ENCODE measurements around the gene CAPZA2. TPM values are rescaled to one million over a fixed set of nuclear protein-coding genes. Genes with fewer than 3 reads are reported as not detected.

The CAPZA2 gene
- total RNA-seq, 2 experiments from 2014 or later, result 152 to 155 TPM

- Mint-ChIP-seq H3K36me3 (ENCODE audit: low read depth) (no peaks in the 10 kb centered on the region), H3K4me1 (no peaks in the 10 kb centered on the region), H3K9me3 (no peaks in the 10 kb centered on the region), H3K27me3 (peaks cover 24% of the 10 kb centered on the region), H3K27ac (no peak overlapping the region), H3K4me3 (no peak overlapping the region)
- ChIA-PET POLR2A (no interaction called here), CTCF (no interaction called here)
- DNase-seq, result no peak
These were observed 24.8 kb upstream of the CAPZA2 start for GRCh38 chr7:116837586-116837985.

- H3K4me1 Mint-ChIP-seq, result peaks cover 6% of the 10 kb centered on the region
- H3K36me3 Mint-ChIP-seq (ENCODE audit: low read depth), result no peaks in the 10 kb centered on the region
- no peaks in the 10 kb centered on the region for H3K9me3 Mint-ChIP-seq
- no peak for DNase-seq
- ChIA-PET POLR2A (no interaction called here), CTCF (no interaction called here)
- peaks cover 31% of the 10 kb centered on the region for H3K27me3 Mint-ChIP-seq
- H3K4me3 Mint-ChIP-seq, result no peak overlapping the region
- H3K27ac Mint-ChIP-seq, result no peak overlapping the region
These were observed 22.1 kb upstream of the CAPZA2 start for GRCh38 chr7:116840256-116840655.

GRCh38 chr7:116842371-116842770, 20.0 kb upstream of the CAPZA2 start:
- DNase-seq, result no peak
- no peak overlapping the region for H3K4me3 Mint-ChIP-seq
- H3K36me3 Mint-ChIP-seq (ENCODE audit: low read depth), result no peaks in the 10 kb centered on the region
- no peak overlapping the region for H3K27ac Mint-ChIP-seq
- H3K27me3 Mint-ChIP-seq, result peaks cover 35% of the 10 kb centered on the region
- H3K9me3 Mint-ChIP-seq, result no peaks in the 10 kb centered on the region
- H3K4me1 Mint-ChIP-seq, result peaks cover 6% of the 10 kb centered on the region
- ChIA-PET POLR2A (no interaction called here), CTCF (no interaction called here)

- Mint-ChIP-seq H3K9me3 (no peaks in the 10 kb centered on the region), H3K36me3 (ENCODE audit: low read depth) (no peaks in the 10 kb centered on the region), H3K27ac (no peak overlapping the region), H3K27me3 (peaks cover 36% of the 10 kb centered on the region), H3K4me3 (no peak overlapping the region), H3K4me1 (peaks cover 6% of the 10 kb centered on the region)
- no peak for DNase-seq
- ChIA-PET CTCF (no interaction called here), POLR2A (no interaction called here)
These were observed 19.0 kb upstream of the CAPZA2 start for GRCh38 chr7:116843378-116843777.

GRCh38 chr7:116851175-116851574, 11.2 kb upstream of the CAPZA2 start:
- no peak for DNase-seq
- no peak overlapping the region for H3K27ac Mint-ChIP-seq
- H3K9me3 Mint-ChIP-seq, result no peaks in the 10 kb centered on the region
- H3K4me1 Mint-ChIP-seq, result no peaks in the 10 kb centered on the region
- no peak overlapping the region for H3K4me3 Mint-ChIP-seq
- no peaks in the 10 kb centered on the region for H3K36me3 Mint-ChIP-seq (ENCODE audit: low read depth)
- ChIA-PET POLR2A (no interaction called here), CTCF (no interaction called here)
- peaks cover 24% of the 10 kb centered on the region for H3K27me3 Mint-ChIP-seq

DNA sequence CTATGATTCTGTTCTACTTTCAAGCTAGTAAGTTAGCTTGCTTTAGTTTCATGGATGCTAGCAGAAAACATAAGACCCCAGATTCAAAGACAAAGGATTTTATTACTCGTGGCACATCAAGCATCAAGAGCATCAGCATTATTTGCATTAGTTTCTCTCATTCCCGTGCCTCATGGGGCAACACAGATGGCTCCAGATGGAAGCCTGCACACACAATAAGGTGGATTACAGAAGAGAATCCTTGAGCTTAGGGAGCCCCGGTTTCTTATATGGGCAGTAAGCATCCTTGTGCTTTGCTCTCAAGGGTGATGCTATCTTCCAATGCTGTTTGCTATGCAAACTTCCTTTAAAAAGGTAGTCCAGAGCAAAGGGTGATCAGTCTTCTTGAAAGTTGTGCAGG, 10.7 kb upstream of the CAPZA2 start:
- ChIA-PET CTCF (no interaction called here), POLR2A (no interaction called here)
- Mint-ChIP-seq H3K4me3 (no peak overlapping the region), H3K36me3 (ENCODE audit: low read depth) (no peaks in the 10 kb centered on the region), H3K9me3 (no peaks in the 10 kb centered on the region), H3K27ac (no peak overlapping the region), H3K4me1 (no peaks in the 10 kb centered on the region), H3K27me3 (peaks cover 22% of the 10 kb centered on the region)
- DNase-seq, result no peak

GRCh38 chr7:116854132-116854531, 8.3 kb upstream of the CAPZA2 start:
- Mint-ChIP-seq H3K36me3 (ENCODE audit: low read depth) (no peaks in the 10 kb centered on the region), H3K9me3 (no peaks in the 10 kb centered on the region), H3K4me1 (no peaks in the 10 kb centered on the region), H3K27ac (no peak overlapping the region), H3K27me3 (peaks cover 26% of the 10 kb centered on the region), H3K4me3 (no peak overlapping the region)
- ChIA-PET POLR2A (no interaction called here), CTCF (no interaction called here)
- no peak for DNase-seq

- POLR2A ChIA-PET, result no interaction called here
- CTCF ChIA-PET, result interaction anchor here (1.4 kb wide), 1 partner anchor 267 kb away, joined by 3 read pairs; no protein-coding TSS in a partner anchor
- Mint-ChIP-seq H3K4me3 (no peak overlapping the region), H3K27me3 (peaks cover 18% of the 10 kb centered on the region), H3K9me3 (no peaks in the 10 kb centered on the region), H3K36me3 (ENCODE audit: low read depth) (no peaks in the 10 kb centered on the region), H3K4me1 (peaks cover 11% of the 10 kb centered on the region), H3K27ac (no peak overlapping the region)
- no peak for DNase-seq
These were observed 5.3 kb upstream of the CAPZA2 start for GRCh38 chr7:116857052-116857451.

DNA sequence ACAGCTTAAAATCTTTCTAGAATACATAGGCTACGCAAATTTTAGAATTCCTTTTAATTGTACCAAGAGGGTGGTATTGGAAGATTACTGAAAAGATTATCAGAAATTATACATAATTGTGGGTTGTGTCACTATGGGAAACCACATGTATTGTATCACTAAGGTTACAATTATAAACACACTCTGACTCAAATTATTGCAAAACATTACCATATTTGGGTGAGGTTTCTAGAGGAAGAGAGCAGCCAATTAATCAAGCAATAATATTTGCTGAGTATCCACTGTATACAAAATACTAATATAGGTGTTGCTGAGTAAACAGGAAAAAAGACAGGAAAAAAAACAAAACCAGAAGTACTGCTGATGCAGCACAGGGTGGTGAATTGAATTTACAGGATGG, 3.1 kb upstream of the CAPZA2 start:
- POLR2A ChIA-PET, result no interaction called here
- Mint-ChIP-seq H3K4me3 (no peak overlapping the region), H3K36me3 (ENCODE audit: low read depth) (peaks cover 8% of the 10 kb centered on the region), H3K27me3 (peaks cover 16% of the 10 kb centered on the region), H3K4me1 (peaks cover 20% of the 10 kb centered on the region), H3K27ac (no peak overlapping the region), H3K9me3 (no peaks in the 10 kb centered on the region)
- CTCF ChIA-PET, result interaction anchor here (1.5 kb wide), 1 partner anchor 56 kb away, joined by 3 read pairs; no protein-coding TSS in a partner anchor
- DNase-seq, result no peak

DNA sequence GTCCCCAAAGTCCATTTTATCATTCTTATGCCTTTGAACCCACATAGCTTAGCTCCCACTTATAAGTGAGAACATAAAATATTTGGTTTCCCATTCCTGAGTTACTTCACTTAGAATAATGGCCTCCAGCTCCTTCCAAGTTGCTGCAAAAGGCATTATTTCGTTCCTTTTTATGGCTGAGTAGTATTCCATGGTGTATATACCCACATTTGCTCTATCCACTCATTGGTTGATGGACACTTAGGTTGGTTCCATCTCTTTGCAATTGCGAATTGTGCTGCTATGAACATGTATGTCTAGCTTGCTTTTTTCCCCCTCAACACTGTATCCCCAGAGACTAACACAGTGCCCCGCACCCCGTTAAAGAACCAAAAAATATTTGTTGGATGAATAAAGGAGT, 670 bp upstream of the CAPZA2 start:
- peak overlapping the region; percentile 37 for H3K27ac Mint-ChIP-seq
- peaks cover 12% of the 10 kb centered on the region for H3K27me3 Mint-ChIP-seq
- peaks cover 31% of the 10 kb centered on the region for H3K4me1 Mint-ChIP-seq
- CTCF ChIA-PET, result no interaction called here
- no peak for DNase-seq
- peaks cover 10% of the 10 kb centered on the region for H3K36me3 Mint-ChIP-seq (ENCODE audit: low read depth)
- peak overlapping the region; percentile 97 for H3K4me3 Mint-ChIP-seq
- no peaks in the 10 kb centered on the region for H3K9me3 Mint-ChIP-seq
- POLR2A ChIA-PET, result interaction anchor here (4.4 kb wide), 1 partner anchor 92 kb away, joined by 18 read pairs; the partner anchor contains the start of gene ST7

DNA sequence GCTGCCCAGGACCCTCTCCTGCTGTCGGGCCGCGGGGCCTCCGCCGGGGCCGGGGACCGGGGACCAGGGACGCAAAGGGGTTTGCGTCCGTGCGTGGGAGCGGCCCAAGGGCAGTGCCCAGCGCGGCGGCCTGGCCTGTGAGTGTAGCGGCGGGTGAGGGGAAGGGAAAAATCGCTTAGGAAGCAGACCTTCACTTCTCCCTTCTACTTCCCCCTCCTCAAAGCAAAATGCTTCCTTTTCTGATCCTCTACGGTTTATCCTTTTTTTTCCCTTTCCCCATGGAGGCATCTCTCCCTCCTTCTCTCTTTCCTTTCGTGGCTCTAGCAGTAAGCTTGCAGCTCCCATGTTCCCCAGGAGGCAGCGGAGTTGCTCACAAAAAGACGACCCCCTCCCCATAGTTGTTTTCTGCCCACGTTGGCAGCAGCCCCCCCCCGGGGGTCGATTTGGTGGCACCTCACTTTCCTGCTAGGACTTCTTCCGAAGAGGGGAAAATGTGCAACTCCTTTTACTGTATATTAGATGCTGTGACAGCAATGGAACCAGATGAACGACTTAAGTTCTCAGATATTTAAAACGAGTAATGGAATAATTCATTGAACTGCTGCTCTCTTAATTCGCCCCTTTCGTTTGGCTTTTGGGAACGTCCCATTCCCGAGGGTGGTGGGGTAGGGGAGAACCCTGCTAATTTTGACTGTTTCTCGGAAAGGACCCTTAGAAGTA, 724 bp downstream of the CAPZA2 start:
- no peaks in the 10 kb centered on the region for H3K9me3 Mint-ChIP-seq
- CTCF ChIA-PET, result interaction anchor here (1.3 kb wide), 1 partner anchor 91 kb away, joined by 3 read pairs; no protein-coding TSS in a partner anchor
- POLR2A ChIA-PET, result interaction anchor here (0.6 to 4.4 kb wide), 2 partner anchors 10 to 90 kb away, joined by 3 to 18 read pairs; partner anchors contain the start of gene ST7
- H3K27ac Mint-ChIP-seq, result peak overlapping the region; percentile 93
- peak; percentile 22 for DNase-seq
- peaks cover 39% of the 10 kb centered on the region for H3K4me1 Mint-ChIP-seq
- H3K27me3 Mint-ChIP-seq, result peaks cover 7% of the 10 kb centered on the region
- H3K36me3 Mint-ChIP-seq (ENCODE audit: low read depth), result peaks cover 14% of the 10 kb centered on the region
- peak overlapping the region; percentile 97 for H3K4me3 Mint-ChIP-seq

DNA sequence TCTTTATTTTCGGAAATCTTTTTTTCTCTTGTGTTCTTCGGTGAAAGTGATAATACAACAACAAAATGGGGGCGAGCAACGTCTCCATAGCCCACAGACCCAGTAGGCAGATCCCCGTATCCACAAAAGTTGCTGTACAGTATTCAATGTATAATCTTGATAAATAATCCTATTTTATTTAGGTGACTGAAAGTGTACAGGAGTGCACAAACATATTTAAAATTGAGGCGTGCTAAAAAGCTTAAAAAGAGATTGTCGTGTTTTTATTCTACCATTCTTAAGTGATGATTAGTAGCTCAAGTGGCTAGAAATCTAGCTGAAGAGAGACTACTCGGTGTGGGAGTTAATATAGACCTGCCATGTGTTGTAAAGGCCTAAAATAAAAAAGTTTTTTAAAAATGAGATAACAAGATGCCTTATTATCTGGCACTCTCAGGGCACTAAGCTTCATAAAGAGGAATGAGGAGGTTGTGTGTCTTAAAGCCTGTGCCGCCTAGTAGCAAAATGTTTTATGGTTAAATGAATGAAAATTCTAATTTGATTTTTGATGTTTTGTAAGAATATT, 1.6 kb downstream of the CAPZA2 start:
- H3K9me3 Mint-ChIP-seq, result no peaks in the 10 kb centered on the region
- H3K36me3 Mint-ChIP-seq (ENCODE audit: low read depth), result peaks cover 14% of the 10 kb centered on the region
- H3K4me1 Mint-ChIP-seq, result peaks cover 40% of the 10 kb centered on the region
- no peak for DNase-seq
- H3K27me3 Mint-ChIP-seq, result peaks cover 4% of the 10 kb centered on the region
- POLR2A ChIA-PET, result interaction anchor here (1.6 to 4.4 kb wide), 2 partner anchors 10 to 90 kb away, joined by 6 to 18 read pairs; partner anchors contain the start of gene ST7
- peak overlapping the region; percentile 97 for H3K4me3 Mint-ChIP-seq
- CTCF ChIA-PET, result interaction anchor here (1.3 kb wide), 1 partner anchor 90 kb away, joined by 3 read pairs; no protein-coding TSS in a partner anchor
- peak overlapping the region; percentile 93 for H3K27ac Mint-ChIP-seq

DNA sequence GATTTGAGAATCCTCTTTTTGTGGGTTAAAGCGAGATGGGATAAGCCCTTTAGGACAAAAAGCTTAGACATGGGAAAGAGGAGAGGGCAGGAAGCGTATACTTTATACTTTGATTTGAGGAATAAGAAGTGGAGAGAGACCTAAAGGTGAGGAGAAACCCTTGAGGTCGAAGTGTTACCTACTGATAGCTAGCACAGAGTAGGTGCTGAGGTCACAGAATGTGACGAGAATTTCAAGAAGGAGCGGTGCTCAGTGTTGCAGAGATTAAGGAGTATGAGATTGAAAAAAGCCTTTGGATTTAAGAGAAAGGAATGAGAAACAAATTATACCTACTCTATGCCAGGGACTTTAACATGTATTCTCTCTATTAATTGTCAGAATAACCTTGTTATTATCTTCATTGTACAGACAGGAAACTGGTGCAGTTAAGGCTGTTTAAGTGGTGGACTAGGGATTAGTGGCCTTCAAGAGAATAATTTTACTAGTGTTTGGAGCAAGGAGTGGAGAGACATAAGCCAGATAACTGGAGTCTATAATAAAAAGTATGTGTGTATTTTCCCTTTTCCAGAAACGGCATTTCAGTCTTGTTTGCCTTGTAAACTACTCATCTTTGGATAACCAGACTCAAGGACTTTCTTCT, 8.8 kb downstream of the CAPZA2 start:
- Mint-ChIP-seq H3K9me3 (no peaks in the 10 kb centered on the region), H3K27ac (no peak overlapping the region), H3K4me1 (peaks cover 54% of the 10 kb centered on the region), H3K36me3 (ENCODE audit: low read depth) (peaks cover 27% of the 10 kb centered on the region), H3K4me3 (no peak overlapping the region), H3K27me3 (no peaks in the 10 kb centered on the region)
- ChIA-PET CTCF (interaction anchor here (1.6 kb wide), 1 partner anchor 59 kb away, joined by 5 read pairs; no protein-coding TSS in a partner anchor), POLR2A (no interaction called here)
- no peak for DNase-seq
